ENCODE measurements around the gene KIRREL3.

- TF ChIP-seq YY1 (IDR thresholded peaks at IDR 0.05; ENCODE audit: low read depth, low read length) (no peak), USF2 (IDR thresholded peaks at IDR 0.05; ENCODE audit: low read length) (no peak), EP300 (IDR thresholded peaks at IDR 0.05; ENCODE audit: borderline replicate concordance in 1 of 2, low read depth in 2 of 2, low read length in 2 of 2) (no peak), CTCF (IDR thresholded peaks at IDR 0.05; ENCODE audit: control extremely low read depth in 1 of 3, insufficient read depth in 1 of 3, low read depth in 1 of 3, low read length in 3 of 3) (no peak), RFX5 (IDR thresholded peaks at IDR 0.05; ENCODE audit: borderline replicate concordance, low read depth, low read length) (no peak), RAD21 (IDR thresholded peaks at IDR 0.05 in 1 of 2, conservative IDR thresholded peaks at IDR 0.05 in 1 of 2; ENCODE audit: low read depth in 2 of 2, low read length in 2 of 2) (no peak), GABPA (IDR thresholded peaks at IDR 0.05; ENCODE audit: borderline replicate concordance, insufficient read depth, low read length) (no peak), JUN (IDR thresholded peaks at IDR 0.05; ENCODE audit: low read depth, low read length) (no peak), HDAC2 (IDR thresholded peaks at IDR 0.05; ENCODE audit: borderline replicate concordance in 1 of 2, low read depth in 2 of 2, low read length in 2 of 2) (no peak), POU5F1 (IDR thresholded peaks at IDR 0.05; ENCODE audit: low read depth, low read length) (no peak), MAX (IDR thresholded peaks at IDR 0.05) (no peak), POLR2A (IDR thresholded peaks at IDR 0.05; ENCODE audit: control extremely low read depth in 1 of 2, low read depth in 2 of 2, low read length in 2 of 2) (no peak), POLR2AphosphoS5 (IDR thresholded peaks at IDR 0.05; ENCODE audit: low read depth, low read length) (no peak), HDAC6 (IDR thresholded peaks at IDR 0.05; ENCODE audit: low read depth, low read length) (no peak)
Observed at GRCh38 chr11:126855536-126855935, 145.0 kb downstream of the KIRREL3 start.

All from H1 (cell line).